ENCODE data around the gene CT45A1.
"Not testable (repeated sequence)": the region's sequence is repeated elsewhere in the genome, so short reads cannot be mapped to it uniquely, and the experiment has no call there.

GRCh38 chrX:135672979-135673378, 40.5 kb upstream of the CT45A1 start:
- TF ChIP-seq CTCF, POLR2A (IDR thresholded peaks at IDR 0.05): not testable (repeated sequence)

Data from thyroid gland (tissue), 4 donors.